DND-41 (cell line): ENCODE measurements around the gene ENO4.

ENCODE experiments used
- CTCF ChIP-seq: IDR thresholded peaks from 2 replicates; pipeline ENCODE4 v1.5.1; 2012; ENCODE audit warnings: borderline replicate concordance, low read length, moderate library complexity, mild to moderate bottlenecking; ENCODE audit not compliant: poor library complexity, severe bottlenecking; ENCODE audit errors: extremely low read depth
- EZH2 ChIP-seq: IDR thresholded peaks from 3 replicates; pipeline ENCODE4 v1.6.1; 2012; ENCODE audit warnings: borderline replicate concordance, low read depth, mild to moderate bottlenecking, moderate library complexity, low read length, inconsistent platforms; ENCODE audit not compliant: severe bottlenecking

GRCh38 chr10:116910910-116911309, 61.6 kb downstream of the ENO4 start:
- TF ChIP-seq CTCF: no peak
- no peak for TF ChIP-seq EZH2
